ENCODE results near the gene KLF15. TPM values are rescaled to one million over a fixed set of nuclear protein-coding genes. Genes with fewer than 3 reads are reported as not detected.
A peak's percentile ranks its signal among the peaks of the same experiment; 100 is the strongest.
"Not testable (repeated sequence)": the region's sequence is repeated elsewhere in the genome, so short reads cannot be mapped to it uniquely, and the experiment has no call there.

The KLF15 gene
- total and polyA plus RNA-seq, 2 donors from 2014 or later: 22.9 to 30.0 TPM

DNA sequence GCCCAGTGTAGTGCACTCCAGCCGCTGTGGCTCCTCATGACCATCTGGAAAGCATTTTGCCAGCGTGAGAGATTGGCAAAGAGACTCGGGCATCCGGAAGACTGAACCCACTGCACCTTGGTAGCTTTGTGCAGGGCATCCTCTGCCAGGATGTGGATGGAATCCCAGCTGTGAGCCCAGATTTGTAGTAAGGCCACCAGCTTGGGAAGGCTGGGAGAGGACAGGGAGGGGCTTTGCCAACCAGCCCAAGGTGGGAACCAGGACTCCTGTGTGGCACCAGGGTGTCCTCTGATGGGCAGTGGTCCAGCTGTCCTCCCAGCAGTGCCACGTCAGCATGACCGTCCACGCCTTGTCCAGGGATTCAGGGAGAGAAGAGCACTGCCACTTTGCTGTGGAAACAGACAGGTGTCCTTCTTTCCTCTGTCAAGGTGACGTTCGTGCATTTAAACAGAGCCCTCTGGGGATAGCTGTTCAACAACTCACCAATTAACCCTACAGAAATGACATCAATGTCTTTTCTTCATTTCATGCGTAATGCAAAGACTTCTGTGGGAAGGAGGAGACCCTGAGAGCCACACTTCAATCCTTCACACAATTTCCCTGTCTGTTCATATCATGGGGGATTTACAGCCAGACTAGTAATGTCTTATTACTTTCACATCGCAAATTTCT, 19.1 kb downstream of the KLF15 start:
- H3K27ac ChIP-seq (ENCODE audit: low read depth in 2 of 2, low read length in 2 of 2): no peak overlapping the region
- DNase-seq (peak in 1 of 5 donors; percentile 32), FAIRE-seq (no peak)
- peaks cover 0 to 4% (median under 1%) of the 10 kb centered on the region in 3 donors for H3K4me1 ChIP-seq (ENCODE audit: control insufficient read depth in 2 of 3, insufficient read depth in 2 of 3, low read depth in 1 of 3, low read length in 3 of 3)
- H3K9me3 ChIP-seq (ENCODE audit: control insufficient read depth in 2 of 3, insufficient read depth in 1 of 3, low read length in 3 of 3): no peaks in the 10 kb centered on the region
- H3K9ac ChIP-seq (ENCODE audit: low read length in 3 of 3): no peak overlapping the region
- no peaks in the 10 kb centered on the region for H3K27me3 ChIP-seq (ENCODE audit: control insufficient read depth, insufficient read depth, low read length)
- intact Hi-C loops (cut with DNase I): no loop called here
- no peak overlapping the region for H3K4me3 ChIP-seq (ENCODE audit: low read length in 3 of 3)
- no peaks in the 10 kb centered on the region for H3K36me3 ChIP-seq (ENCODE audit: control insufficient read depth in 2 of 3, insufficient read depth in 3 of 3, low read length in 3 of 3)
- TF ChIP-seq CTCF (IDR thresholded peaks at IDR 0.05; ENCODE audit: borderline replicate concordance, extremely low read depth, insufficient read depth): no peak

DNA sequence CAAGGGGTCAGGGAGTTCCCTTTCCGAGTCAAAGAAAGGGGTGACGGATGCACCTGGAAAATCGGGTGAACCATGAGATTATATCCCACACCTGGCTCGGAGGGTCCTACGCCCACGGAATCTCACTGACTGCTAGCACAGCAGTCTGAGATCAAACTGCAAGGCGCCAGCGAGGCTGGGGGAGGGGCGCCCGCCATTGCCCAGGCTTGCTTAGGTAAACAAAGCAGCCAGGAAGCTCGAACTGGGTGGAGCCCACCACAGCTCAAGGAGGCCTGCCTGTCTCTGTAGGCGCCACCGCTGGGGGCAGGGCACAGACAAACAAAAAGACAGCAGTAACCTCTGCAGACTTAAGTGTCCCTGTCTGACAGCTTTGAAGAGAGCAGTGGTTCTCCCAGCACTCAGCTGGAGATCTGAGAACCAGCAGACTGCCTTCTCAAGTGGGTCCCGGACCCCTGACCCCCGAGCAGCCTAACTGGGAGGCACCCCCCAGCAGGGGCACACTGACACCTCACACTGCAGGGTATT, 25.3 kb downstream of the KLF15 start:
- intact Hi-C loops (cut with DNase I); H3K4me3 ChIP-seq (ENCODE audit: low read length in 3 of 3); H3K9ac ChIP-seq (ENCODE audit: low read length in 3 of 3); H3K36me3 ChIP-seq (ENCODE audit: control insufficient read depth in 2 of 3, insufficient read depth in 3 of 3, low read length in 3 of 3); FAIRE-seq; DNase-seq; H3K27ac ChIP-seq (ENCODE audit: low read depth in 2 of 2, low read length in 2 of 2); H3K27me3 ChIP-seq (ENCODE audit: control insufficient read depth, insufficient read depth, low read length); H3K4me1 ChIP-seq (ENCODE audit: control insufficient read depth in 2 of 3, insufficient read depth in 2 of 3, low read depth in 1 of 3, low read length in 3 of 3): not testable (repeated sequence)
- H3K9me3 ChIP-seq (ENCODE audit: control insufficient read depth in 2 of 3, insufficient read depth in 1 of 3, low read length in 3 of 3): peaks cover 0 to 14% (median 0%) of the 10 kb centered on the region in 3 donors

DNA sequence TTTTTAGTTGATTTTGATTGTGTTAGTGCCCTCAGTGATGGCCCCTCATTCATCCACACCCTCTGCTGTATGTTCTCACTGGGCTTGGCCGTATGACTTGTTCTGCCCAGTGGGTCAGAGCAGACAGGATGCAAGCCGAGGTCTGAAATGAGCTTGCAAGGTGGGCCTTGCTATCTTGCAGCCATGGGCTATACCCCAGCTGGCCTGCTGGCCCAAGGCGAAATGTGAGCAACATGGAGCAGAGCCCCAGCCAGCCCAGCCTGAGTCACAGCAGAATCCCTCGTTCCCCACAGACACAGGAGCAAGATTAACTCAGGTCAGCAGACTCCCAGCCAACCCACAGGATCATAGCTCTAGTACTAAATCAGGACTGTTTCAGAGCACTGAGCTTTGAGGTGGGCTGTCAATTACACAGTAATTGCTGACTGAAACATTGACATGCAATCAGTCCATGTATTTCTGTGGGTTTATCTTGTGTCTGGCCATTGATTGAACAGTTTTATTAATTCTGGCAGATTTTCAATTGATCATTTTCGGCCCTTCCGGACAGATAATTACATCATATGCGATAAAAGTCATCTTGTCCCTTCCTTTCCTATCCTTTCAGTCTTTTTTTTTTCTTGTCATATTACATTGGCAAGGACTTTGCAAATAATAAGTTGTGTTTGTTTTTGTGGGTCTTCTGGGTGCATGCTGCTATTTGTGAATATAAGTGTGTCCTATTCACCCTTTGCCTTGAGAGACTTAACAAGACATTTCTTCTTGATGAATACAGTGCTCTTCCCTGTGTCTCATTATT, 27.1 kb downstream of the KLF15 start:
- no peak for TF ChIP-seq CTCF (IDR thresholded peaks at IDR 0.05; ENCODE audit: borderline replicate concordance, extremely low read depth, insufficient read depth)
- H3K9ac ChIP-seq (ENCODE audit: low read length in 3 of 3): no peak overlapping the region
- no peaks in the 10 kb centered on the region for H3K27me3 ChIP-seq (ENCODE audit: control insufficient read depth, insufficient read depth, low read length)
- H3K9me3 ChIP-seq (ENCODE audit: control insufficient read depth in 2 of 3, insufficient read depth in 1 of 3, low read length in 3 of 3): peaks cover 0 to 14% (median 0%) of the 10 kb centered on the region in 3 donors
- intact Hi-C loops (cut with DNase I): no loop called here
- no peaks in the 10 kb centered on the region for H3K36me3 ChIP-seq (ENCODE audit: control insufficient read depth in 2 of 3, insufficient read depth in 3 of 3, low read length in 3 of 3)
- peak in 1 of 5 donors; percentile 33 for DNase-seq
- no peak for FAIRE-seq
- H3K4me1 ChIP-seq (ENCODE audit: control insufficient read depth in 2 of 3, insufficient read depth in 2 of 3, low read depth in 1 of 3, low read length in 3 of 3): no peaks in the 10 kb centered on the region
- H3K4me3 ChIP-seq (ENCODE audit: low read length in 3 of 3): no peak overlapping the region
- no peak overlapping the region for H3K27ac ChIP-seq (ENCODE audit: low read depth in 2 of 2, low read length in 2 of 2)

DNA sequence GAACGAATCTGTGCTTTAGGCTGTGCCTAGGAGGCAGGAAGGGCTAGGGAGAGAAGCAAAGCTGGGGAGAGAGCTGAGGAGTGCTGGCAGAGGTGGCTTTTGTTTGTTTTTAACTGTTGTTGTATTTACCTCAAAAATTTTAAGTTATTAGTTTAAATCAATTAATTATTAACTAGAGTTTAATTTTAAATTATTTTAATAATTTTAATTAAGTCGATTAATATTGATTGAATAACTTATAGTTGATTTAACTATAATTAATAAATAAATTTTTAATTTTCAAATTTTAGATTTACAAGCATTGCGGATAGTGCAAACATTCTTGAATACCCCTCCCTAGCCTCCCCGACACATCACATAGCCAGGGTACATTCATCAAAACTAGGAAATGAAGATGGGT, 30.6 kb downstream of the KLF15 start:
- no peak for FAIRE-seq
- DNase-seq: peak in 1 of 5 donors; percentile 2

More for the DNA sequence above, 30.6 kb downstream of the KLF15 start:
- intact Hi-C loops (cut with DNase I): no loop called here
- no peak for TF ChIP-seq CTCF (IDR thresholded peaks at IDR 0.05; ENCODE audit: borderline replicate concordance, extremely low read depth, insufficient read depth)
- Histone ChIP-seq H3K4me1 (ENCODE audit: control insufficient read depth in 2 of 3, insufficient read depth in 2 of 3, low read depth in 1 of 3, low read length in 3 of 3) (no peaks in the 10 kb centered on the region), H3K27me3 (ENCODE audit: control insufficient read depth, insufficient read depth, low read length) (no peaks in the 10 kb centered on the region), H3K4me3 (ENCODE audit: low read length in 3 of 3) (no peak overlapping the region), H3K9ac (ENCODE audit: low read length in 3 of 3) (no peak overlapping the region), H3K9me3 (ENCODE audit: control insufficient read depth in 2 of 3, insufficient read depth in 1 of 3, low read length in 3 of 3) (peaks cover 0 to 14% (median 0%) of the 10 kb centered on the region in 3 donors), H3K27ac (ENCODE audit: low read depth in 2 of 2, low read length in 2 of 2) (no peak overlapping the region), H3K36me3 (ENCODE audit: control insufficient read depth in 2 of 3, insufficient read depth in 3 of 3, low read length in 3 of 3) (no peaks in the 10 kb centered on the region)

Measured in kidney (tissue), 14 donors.